ENCODE results near the gene SLC35B2.

The SLC35B2 gene

DNA sequence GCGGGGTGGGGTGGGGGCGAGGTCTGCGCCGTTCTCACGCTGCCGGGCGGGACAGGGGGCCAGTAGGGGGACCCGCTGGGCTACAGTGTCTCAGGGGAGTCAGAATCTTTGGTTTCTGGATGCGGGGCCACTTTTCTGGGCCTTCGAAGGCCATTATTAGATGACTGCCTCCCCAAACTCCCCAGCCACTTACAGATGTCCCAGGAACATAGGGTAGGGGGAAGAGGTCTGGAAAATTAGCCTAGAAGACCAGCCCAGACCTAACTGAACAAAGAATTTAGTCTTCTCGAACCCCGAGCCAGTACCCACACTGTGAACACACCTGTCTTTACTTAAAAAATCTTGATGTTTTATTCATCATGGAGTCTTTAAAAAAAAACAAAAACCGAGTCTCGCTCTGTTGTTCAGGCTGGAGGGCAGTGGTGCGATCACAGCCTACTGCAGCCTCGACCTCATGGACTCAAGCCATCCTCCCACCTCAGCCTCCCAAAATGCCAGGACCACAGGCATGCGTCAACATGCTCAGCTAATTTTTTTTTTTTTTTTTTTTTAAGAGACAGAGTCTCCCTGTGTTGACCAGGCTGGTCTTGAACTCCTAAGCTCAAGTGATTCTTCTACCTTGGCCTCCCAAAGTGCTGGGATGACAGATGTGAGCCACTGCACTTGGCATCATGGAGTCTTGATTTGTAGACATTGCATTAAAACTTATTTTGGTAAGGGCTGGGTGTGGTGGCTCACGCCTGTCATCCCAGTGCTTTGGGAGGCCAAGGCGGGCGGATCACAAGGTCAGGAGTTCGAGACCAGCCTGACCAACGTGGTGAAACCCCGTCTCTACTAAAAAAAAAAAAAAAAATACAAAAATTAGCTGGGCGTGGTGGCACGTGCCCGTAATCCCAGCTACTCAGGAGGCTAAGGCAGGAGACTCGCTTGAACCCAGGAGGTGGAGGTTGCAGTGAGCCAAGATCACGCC lies 37.2 kb downstream of the SLC35B2 start:
- H3K4me3 Mint-ChIP-seq = peak overlapping the region; percentile 63 to 91 (median 79)
- TF ChIP-seq, protein P1, sequence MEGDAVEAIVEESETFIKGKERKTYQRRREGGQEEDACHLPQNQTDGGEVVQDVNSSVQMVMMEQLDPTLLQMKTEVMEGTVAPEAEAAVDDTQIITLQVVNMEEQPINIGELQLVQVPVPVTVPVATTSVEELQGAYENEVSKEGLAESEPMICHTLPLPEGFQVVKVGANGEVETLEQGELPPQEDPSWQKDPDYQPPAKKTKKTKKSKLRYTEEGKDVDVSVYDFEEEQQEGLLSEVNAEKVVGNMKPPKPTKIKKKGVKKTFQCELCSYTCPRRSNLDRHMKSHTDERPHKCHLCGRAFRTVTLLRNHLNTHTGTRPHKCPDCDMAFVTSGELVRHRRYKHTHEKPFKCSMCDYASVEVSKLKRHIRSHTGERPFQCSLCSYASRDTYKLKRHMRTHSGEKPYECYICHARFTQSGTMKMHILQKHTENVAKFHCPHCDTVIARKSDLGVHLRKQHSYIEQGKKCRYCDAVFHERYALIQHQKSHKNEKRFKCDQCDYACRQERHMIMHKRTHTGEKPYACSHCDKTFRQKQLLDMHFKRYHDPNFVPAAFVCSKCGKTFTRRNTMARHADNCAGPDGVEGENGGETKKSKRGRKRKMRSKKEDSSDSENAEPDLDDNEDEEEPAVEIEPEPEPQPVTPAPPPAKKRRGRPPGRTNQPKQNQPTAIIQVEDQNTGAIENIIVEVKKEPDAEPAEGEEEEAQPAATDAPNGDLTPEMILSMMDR (IDR thresholded peaks at IDR 0.05; ENCODE audit: unreplicated experiment in 3 of 3) = no peak
- H3K9me3 Mint-ChIP-seq = no peaks in the 10 kb centered on the region
- H3K36me3 Mint-ChIP-seq (ENCODE audit: low read depth) = no peaks in the 10 kb centered on the region
- peak overlapping the region; percentile 31 to 83 (median 81) for H3K27ac Mint-ChIP-seq
- peaks cover 59% of the 10 kb centered on the region for H3K4me1 Mint-ChIP-seq
- peaks cover 12% of the 10 kb centered on the region for H3K27me3 Mint-ChIP-seq (ENCODE audit: low read depth)

DNA sequence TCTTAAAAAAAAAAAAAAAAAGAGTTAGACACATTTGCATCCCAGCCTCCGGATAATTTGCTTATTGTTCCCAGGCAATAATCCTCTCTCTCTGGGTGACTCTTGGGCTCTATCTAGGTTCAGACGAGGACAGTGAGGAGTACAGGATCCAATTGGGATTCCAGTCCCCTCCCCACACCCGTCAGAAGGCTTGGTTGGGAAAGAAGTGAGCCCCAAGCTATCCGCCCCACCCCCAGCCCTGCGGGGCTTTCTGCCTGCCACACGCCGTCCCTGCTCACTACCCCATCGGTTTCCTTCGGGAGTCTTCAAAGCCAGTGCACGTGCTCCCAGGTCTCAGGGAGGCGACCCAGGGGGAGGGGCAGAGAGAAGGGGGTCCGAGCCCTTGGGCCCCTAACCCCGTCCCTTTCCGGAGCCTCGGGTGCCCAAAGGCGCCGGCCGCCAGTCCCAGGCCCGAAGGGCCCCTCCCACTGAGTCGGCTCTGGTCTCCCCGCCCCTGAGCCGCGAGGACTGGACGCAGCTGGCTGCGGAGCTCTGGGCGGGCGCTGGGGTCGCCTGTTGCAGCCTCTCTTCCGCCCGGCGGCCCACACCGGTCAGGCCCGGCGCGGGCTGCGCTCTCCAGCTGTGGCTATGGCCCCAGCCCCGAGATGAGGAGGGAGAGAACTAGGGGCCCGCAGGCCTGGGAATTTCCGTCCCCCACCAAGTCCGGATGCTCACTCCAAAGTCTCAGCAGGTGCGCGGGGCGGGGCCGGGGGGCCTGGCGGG lies 38.1 kb downstream of the SLC35B2 start:
- Mint-ChIP-seq H3K36me3 (ENCODE audit: low read depth) (no peaks in the 10 kb centered on the region), H3K4me3 (peak overlapping the region; percentile 79 to 91 (median 86)), H3K27ac (peak overlapping the region; percentile 83 to 97 (median 96)), H3K27me3 (ENCODE audit: low read depth) (peaks cover 8% of the 10 kb centered on the region), H3K4me1 (peaks cover 51% of the 10 kb centered on the region), H3K9me3 (no peaks in the 10 kb centered on the region)
- TF ChIP-seq, protein P1 (IDR thresholded peaks at IDR 0.05; ENCODE audit: unreplicated experiment in 3 of 3) = no peak

DNA sequence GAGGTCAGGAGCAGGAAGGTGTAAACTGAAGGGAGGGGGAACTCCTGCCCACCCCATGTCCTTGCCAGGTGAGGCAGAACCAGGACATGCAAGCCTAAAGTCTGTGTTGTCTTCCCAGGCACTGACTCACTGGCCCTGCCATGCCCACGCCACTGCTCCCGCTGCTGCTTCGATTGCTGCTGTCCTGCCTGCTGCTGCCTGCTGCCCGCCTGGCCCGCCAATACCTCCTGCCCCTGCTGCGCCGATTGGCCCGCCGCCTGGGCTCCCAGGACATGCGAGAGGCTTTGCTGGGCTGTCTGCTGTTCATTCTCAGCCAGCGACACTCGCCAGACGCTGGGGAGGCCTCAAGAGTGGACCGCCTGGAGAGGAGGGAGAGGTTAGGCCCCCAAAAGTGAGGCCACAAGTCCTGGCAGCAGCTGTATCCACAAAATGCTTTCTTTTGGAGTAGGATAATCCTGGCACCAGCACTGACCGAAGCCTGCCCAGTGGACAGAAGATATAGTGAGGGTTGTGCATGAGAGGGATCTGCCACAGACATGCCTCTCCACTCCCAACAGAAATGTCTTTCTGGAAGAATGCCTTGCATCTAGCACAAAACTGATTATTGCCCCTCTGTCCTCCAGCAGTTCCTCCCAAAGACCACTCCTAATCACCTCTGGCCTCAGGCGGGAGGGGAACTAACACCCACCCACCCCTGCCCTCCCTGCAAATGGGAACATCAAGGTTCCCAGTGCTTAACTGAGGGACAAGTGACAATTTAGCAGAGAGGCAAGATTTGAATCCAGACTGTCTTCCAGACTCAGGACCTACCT lies 39.8 kb downstream of the SLC35B2 start:
- no peaks in the 10 kb centered on the region for H3K9me3 Mint-ChIP-seq
- peak overlapping the region; percentile 92 to 97 (median 96) for H3K27ac Mint-ChIP-seq
- no peaks in the 10 kb centered on the region for H3K36me3 Mint-ChIP-seq (ENCODE audit: low read depth)
- peaks cover 45% of the 10 kb centered on the region for H3K4me1 Mint-ChIP-seq
- H3K27me3 Mint-ChIP-seq (ENCODE audit: low read depth) = peaks cover 8% of the 10 kb centered on the region
- peak overlapping the region; percentile 70 to 91 (median 82) for H3K4me3 Mint-ChIP-seq
- TF ChIP-seq, protein P1 (IDR thresholded peaks at IDR 0.05; ENCODE audit: unreplicated experiment in 3 of 3) = no peak

GRCh38 chr6:44216677-44217331 lies 40.5 kb downstream of the SLC35B2 start, which contains the start of gene MYMX:
MYMX (plus strand) TSS chr6:44216926; CDS start chr6:44217472, 546 bp downstream.
- peak within 1 kb of the TSS; percentile 70 to 91 (median 84) for H3K4me3 Mint-ChIP-seq
- no peaks in the 10 kb centered on the region for H3K9me3 Mint-ChIP-seq
- peaks cover 42% of the 10 kb centered on the region for H3K4me1 Mint-ChIP-seq
- no peaks in the 10 kb centered on the region for H3K36me3 Mint-ChIP-seq (ENCODE audit: low read depth)
- peak within 1 kb of the TSS; percentile 92 to 97 (median 96) for H3K27ac Mint-ChIP-seq
- TF ChIP-seq, protein P1 (IDR thresholded peaks at IDR 0.05; ENCODE audit: unreplicated experiment in 3 of 3) = no peak
- H3K27me3 Mint-ChIP-seq (ENCODE audit: low read depth) = peaks cover 8% of the 10 kb centered on the region

GRCh38 chr6:44214307-44214706 lies 43.0 kb downstream of the SLC35B2 start:
- H3K4me1 Mint-ChIP-seq = peaks cover 33% of the 10 kb centered on the region
- H3K4me3 Mint-ChIP-seq = no peak overlapping the region
- H3K27me3 Mint-ChIP-seq (ENCODE audit: low read depth) = peaks cover 8% of the 10 kb centered on the region
- peak overlapping the region in 1 of 3 experiments; percentile 3 for H3K27ac Mint-ChIP-seq
- TF ChIP-seq, protein P1 (IDR thresholded peaks at IDR 0.05; ENCODE audit: unreplicated experiment in 3 of 3) = no peak
- H3K36me3 Mint-ChIP-seq (ENCODE audit: low read depth) = no peaks in the 10 kb centered on the region
- H3K9me3 Mint-ChIP-seq = no peaks in the 10 kb centered on the region

Measured in nephron (organoid).